HEK293 (cell line): ENCODE data around the gene CRACDL.

ENCODE experiments used
- CTCF ChIA-PET: fragments of 350-600 bp; formaldehyde crosslinking; extraction: SDS; loops from one replicate; lab custom pipeline; 2021; ENCODE audit warnings: antibody characterized with exemption; lab: Yijun Ruan, JAX
- POLR2A ChIA-PET: fragments of 300-600 bp; formaldehyde crosslinking; extraction: SDS; loops from one replicate; lab custom pipeline; 2020; ENCODE audit warnings: antibody characterized with exemption, inconsistent platforms; lab: Yijun Ruan, JAX
- H3K27ac ChIP-seq: fragments of 200-500 bp; sonication (Bioruptor generic); 2 replicates; pipeline ENCODE4 v1.5.1; 2014; ENCODE audit warnings: low read depth, low read length, control low read depth, inconsistent platforms; ENCODE audit errors: extremely low read depth
- H3K36me3 ChIP-seq, 2 experiments: fragments of 200-500 bp in 1 of 2; sonication (Bioruptor generic) in 1 of 2; 1 replicate in 1 of 2; 2 replicates in 1 of 2; pipeline ENCODE4 v1.5.1; 2014 to 2017; ENCODE audit warnings: inconsistent platforms in 2 of 2, low read length in 2 of 2; ENCODE audit not compliant: control insufficient read depth in 2 of 2, insufficient read depth in 1 of 2
- H3K4me1 ChIP-seq: fragments of 200-500 bp; sonication (Bioruptor generic); 2 replicates; pipeline ENCODE4 v1.5.1; 2014; ENCODE audit warnings: mild to moderate bottlenecking, low read length, inconsistent platforms; ENCODE audit not compliant: control insufficient read depth, insufficient read depth
- H3K4me3 ChIP-seq: 2 replicates; pipeline ENCODE4 v1.5.1; 2011; ENCODE audit warnings: low read depth, mild to moderate bottlenecking, control low read depth, low read length, moderate library complexity
- H3K9me3 ChIP-seq: fragments of 200-500 bp; sonication (Bioruptor generic); 2 replicates; pipeline ENCODE4 v1.5.1; 2014; ENCODE audit warnings: low read depth, low read length, inconsistent platforms; ENCODE audit not compliant: control insufficient read depth, insufficient read depth
- GLIS1 ChIP-seq: fragments of 450-650 bp; formaldehyde crosslinking; IDR thresholded peaks from 2 replicates; pipeline ENCODE4 v1.5.1; 2016; ENCODE audit warnings: missing biosample characterization, missing genetic modification characterization
- HIC1 ChIP-seq: fragments of 450-650 bp; formaldehyde crosslinking; IDR thresholded peaks from 2 replicates; pipeline ENCODE4 v1.5.1; 2016; ENCODE audit warnings: missing biosample characterization, missing genetic modification characterization
- HOXD13 ChIP-seq: sonication (generic); formaldehyde crosslinking; IDR thresholded peaks from 2 replicates; pipeline ENCODE4 v1.8.0; 2022; ENCODE audit warnings: missing genetic modification reagents, borderline replicate concordance
- MZF1 ChIP-seq: fragments of 450-650 bp; formaldehyde crosslinking; IDR thresholded peaks from 2 replicates; pipeline ENCODE4 v1.5.1; 2017; ENCODE audit warnings: missing biosample characterization, missing genetic modification characterization, borderline replicate concordance
- OSR2 ChIP-seq: fragments of 450-650 bp; formaldehyde crosslinking; IDR thresholded peaks from 2 replicates; pipeline ENCODE4 v1.5.1; 2016; ENCODE audit warnings: missing biosample characterization, missing genetic modification characterization
- TCF7L2 ChIP-seq: IDR thresholded peaks from 2 replicates; pipeline ENCODE4 v1.6.1; 2011; ENCODE audit warnings: low read depth, mild to moderate bottlenecking, inconsistent platforms, low read length, moderate library complexity, borderline replicate concordance
- ZBTB1 ChIP-seq: fragments of 450-650 bp; formaldehyde crosslinking; IDR thresholded peaks from 2 replicates; pipeline ENCODE4 v1.5.1; 2016; ENCODE audit warnings: missing biosample characterization, missing genetic modification characterization
- ZBTB44 ChIP-seq: fragments of 450-650 bp; IDR thresholded peaks from 2 replicates; pipeline ENCODE4 v1.5.1; 2018; ENCODE audit warnings: missing biosample characterization, mild to moderate bottlenecking, missing genetic modification characterization
- ZFHX2 ChIP-seq: fragments of 450-650 bp; formaldehyde crosslinking; conservative IDR thresholded peaks from 2 replicates; pipeline ENCODE4 v1.5.1; 2016; ENCODE audit warnings: missing biosample characterization, missing genetic modification characterization
- ZIC2 ChIP-seq: fragments of 450-650 bp; formaldehyde crosslinking; IDR thresholded peaks from 2 replicates; pipeline ENCODE4 v1.5.1; 2016; ENCODE audit warnings: missing biosample characterization, missing genetic modification characterization
- ZNF121 ChIP-seq: fragments of 450-650 bp; formaldehyde crosslinking; IDR thresholded peaks from 2 replicates; pipeline ENCODE4 v1.5.1; 2016; ENCODE audit warnings: missing biosample characterization, missing genetic modification characterization
- ZNF140 ChIP-seq: fragments of 450-650 bp; formaldehyde crosslinking; IDR thresholded peaks from 2 replicates; pipeline ENCODE4 v1.5.1; 2016; ENCODE audit warnings: missing biosample characterization, missing genetic modification characterization
- ZNF174 ChIP-seq: fragments of 450-650 bp; formaldehyde crosslinking; IDR thresholded peaks from 2 replicates; pipeline ENCODE4 v1.5.0; 2017; ENCODE audit warnings: missing biosample characterization, mild to moderate bottlenecking, missing genetic modification characterization
- ZNF2 ChIP-seq: fragments of 450-650 bp; formaldehyde crosslinking; IDR thresholded peaks from 2 replicates; pipeline ENCODE4 v1.5.1; 2016; ENCODE audit warnings: missing biosample characterization, missing genetic modification characterization
- ZNF214 ChIP-seq: fragments of 450-650 bp; formaldehyde crosslinking; IDR thresholded peaks from 2 replicates; pipeline ENCODE4 v1.5.1; 2017; ENCODE audit warnings: missing biosample characterization, mild to moderate bottlenecking, missing genetic modification characterization, borderline replicate concordance
- ZNF223 ChIP-seq: fragments of 450-650 bp; formaldehyde crosslinking; IDR thresholded peaks from 2 replicates; pipeline ENCODE4 v1.5.1; 2016; ENCODE audit warnings: missing biosample characterization, missing genetic modification characterization
- ZNF248 ChIP-seq: fragments of 450-650 bp; formaldehyde crosslinking; IDR thresholded peaks from 2 replicates; pipeline ENCODE4 v1.5.1; 2017; ENCODE audit warnings: missing biosample characterization, missing genetic modification characterization
- ZNF280C ChIP-seq: fragments of 450-650 bp; formaldehyde crosslinking; IDR thresholded peaks from 2 replicates; pipeline ENCODE4 v1.5.1; 2016; ENCODE audit warnings: missing biosample characterization, missing genetic modification characterization
- ZNF354C ChIP-seq: fragments of 450-650 bp; formaldehyde crosslinking; IDR thresholded peaks from 2 replicates; pipeline ENCODE4 v1.5.1; 2016; ENCODE audit warnings: missing biosample characterization, missing genetic modification characterization, low read depth, borderline replicate concordance
- ZNF488 ChIP-seq: fragments of 450-650 bp; formaldehyde crosslinking; IDR thresholded peaks from 2 replicates; pipeline ENCODE4 v1.5.1; 2016; ENCODE audit warnings: missing biosample characterization, missing genetic modification characterization
- ZNF580 ChIP-seq: fragments of 450-650 bp; formaldehyde crosslinking; IDR thresholded peaks from 2 replicates; pipeline ENCODE4 v1.5.1; 2016; ENCODE audit warnings: missing biosample characterization, missing genetic modification characterization
- ZNF664 ChIP-seq: fragments of 450-650 bp; formaldehyde crosslinking; IDR thresholded peaks from 2 replicates; pipeline ENCODE4 v1.5.1; 2016; ENCODE audit warnings: missing biosample characterization, missing genetic modification characterization

Gene CRACDL

GRCh38 chr2:98907385-98907784 is 28.6 kb downstream of the CRACDL start (continued):
- TF ChIP-seq ZNF488 (tag by site-specific recombination) (no peak), ZNF580 (tag by site-specific recombination) (no peak), HIC1 (no peak), MZF1 (tag by site-specific recombination) (no peak)

GRCh38 chr2:98903767-98904485 is 32.1 kb downstream of the CRACDL start:
- Histone ChIP-seq H3K4me3 (no peak overlapping the region), H3K4me1 (peaks cover 3% of the 10 kb centered on the region), H3K27ac (no peak overlapping the region), H3K36me3 (no peaks in the 10 kb centered on the region), H3K9me3 (no peaks in the 10 kb centered on the region)
- TF ChIP-seq ZIC2 (tag by site-specific recombination), result peak; percentile 75
- no peak for TF ChIP-seq ZNF2 (tag by site-specific recombination)
- TF ChIP-seq GLIS1 (tag by site-specific recombination), result peak; percentile 39; the same call in 1 of the 2 replicates
- CTCF ChIA-PET, result no interaction called here
- POLR2A ChIA-PET, result no interaction called here

GRCh38 chr2:98903064-98903355 is 33.0 kb downstream of the CRACDL start:
- Histone ChIP-seq H3K36me3 (no peaks in the 10 kb centered on the region), H3K9me3 (no peaks in the 10 kb centered on the region), H3K4me3 (no peak overlapping the region), H3K27ac (no peak overlapping the region), H3K4me1 (no peaks in the 10 kb centered on the region)
- POLR2A ChIA-PET, result no interaction called here
- TF ChIP-seq ZNF140 (no peak), ZNF248 (no peak), ZBTB1 (tag by site-specific recombination) (no peak)
- CTCF ChIA-PET, result interaction anchor here (0.6 kb wide), 1 partner anchor 1608 kb away, joined by 7 read pairs; no protein-coding TSS in a partner anchor

- no peaks in the 10 kb centered on the region for H3K36me3 ChIP-seq
- ChIA-PET CTCF (no interaction called here), POLR2A (no interaction called here)
- H3K4me1 ChIP-seq, result no peaks in the 10 kb centered on the region
- H3K9me3 ChIP-seq, result no peaks in the 10 kb centered on the region
- H3K27ac ChIP-seq, result no peak overlapping the region
- H3K4me3 ChIP-seq, result no peak overlapping the region
- TF ChIP-seq ZNF174 (tag by site-specific recombination), result no peak
- TF ChIP-seq ZNF280C (tag by site-specific recombination), result no peak
- no peak for TF ChIP-seq HOXD13 (CRISPR knock-in tag)
- TF ChIP-seq OSR2 (tag by site-specific recombination), result no peak
- TF ChIP-seq TCF7L2, result no peak
- no peak for TF ChIP-seq ZNF214 (tag by site-specific recombination)
- TF ChIP-seq ZNF354C (tag by site-specific recombination), result no peak
- TF ChIP-seq ZNF121, result no peak
- TF ChIP-seq ZNF664 (tag by site-specific recombination), result no peak
- TF ChIP-seq ZNF223 (tag by site-specific recombination), result no peak
- no peak for TF ChIP-seq ZFHX2 (tag by site-specific recombination)
- no peak for TF ChIP-seq ZBTB44 (tag by site-specific recombination)
Observed at GRCh38 chr2:98902209-98903063, 33.6 kb downstream of the CRACDL start.
